Measurements from ENCODE around the gene MIGA1.
A peak's percentile ranks its signal among the peaks of the same experiment; 100 is the strongest.

MIGA1 gene

GRCh38 chr1:77891200-77891599 is 111.8 kb downstream of the MIGA1 start:
- no peak overlapping the region for H3K18ac ChIP-seq (ENCODE audit: low read length)
- H3K79me1 ChIP-seq (ENCODE audit: low read depth, low read length): no peaks in the 10 kb centered on the region
- no peak overlapping the region for H3K14ac ChIP-seq (ENCODE audit: low read length)
- WGBS, 2 donors (ENCODE audit: extremely low coverage in 2 of 2, insufficient read length in 2 of 2, insufficient replicate concordance in 1 of 2): no CpG with 5 or more reads among the region's 1 CpG
- no peak overlapping the region for H2AK5ac ChIP-seq (ENCODE audit: low read depth, low read length)
- H3K27me3 ChIP-seq (ENCODE audit: control insufficient read depth in 3 of 3, insufficient read depth in 3 of 3, low read depth in 1 of 3, low read length in 3 of 3): no peaks in the 10 kb centered on the region
- H3K27ac ChIP-seq (replicated peaks; ENCODE audit: low read length): no peak overlapping the region
- peaks cover 4 to 6% of the 10 kb centered on the region in 2 donors for H3K4me1 ChIP-seq (ENCODE audit: control insufficient read depth in 2 of 2, insufficient read depth in 1 of 2, low read depth in 1 of 2, low read length in 2 of 2)
- H3K4me2 ChIP-seq (ENCODE audit: insufficient read depth, low read length, poor library complexity, severe bottlenecking): no peak overlapping the region
- no peak overlapping the region for H2BK5ac ChIP-seq (ENCODE audit: low read length)
- no peak for DNase-seq (ENCODE audit: low spot score)
- no peak overlapping the region for H2AFZ ChIP-seq (ENCODE audit: low read length)
- H3K9me3 ChIP-seq (replicated peaks in 1 of 2; ENCODE audit: control insufficient read depth in 2 of 2, insufficient read depth in 1 of 2, low read depth in 1 of 2, low read length in 2 of 2): no peaks in the 10 kb centered on the region
- no peak overlapping the region for H2BK120ac ChIP-seq (ENCODE audit: low read depth, low read length)
- H3K4me3 ChIP-seq (ENCODE audit: low read length in 2 of 2): no peak overlapping the region
- no peak overlapping the region for H3K4ac ChIP-seq (ENCODE audit: low read length)
- no peak overlapping the region for H4K8ac ChIP-seq (ENCODE audit: low read depth, low read length)
- no peak overlapping the region for H2BK15ac ChIP-seq (ENCODE audit: low read length)
- H3K36me3 ChIP-seq (replicated peaks in 1 of 2; ENCODE audit: control insufficient read depth in 2 of 2, insufficient read depth in 2 of 2, low read length in 2 of 2): no peaks in the 10 kb centered on the region
- no peak overlapping the region for H4K91ac ChIP-seq (ENCODE audit: low read depth, low read length, poor library complexity)
- H3K9ac ChIP-seq (ENCODE audit: low read depth, low read length, poor library complexity): no peak overlapping the region
- H2BK12ac ChIP-seq (ENCODE audit: low read length): no peak overlapping the region
- H3K23ac ChIP-seq (ENCODE audit: low read depth, low read length, poor library complexity): no peak overlapping the region

GRCh38 chr1:77899647-77900320 is 120.3 kb downstream of the MIGA1 start:
- Histone ChIP-seq H3K4me2 (ENCODE audit: insufficient read depth, low read length, poor library complexity, severe bottlenecking) (no peak overlapping the region), H3K18ac (ENCODE audit: low read length) (no peak overlapping the region), H3K27me3 (ENCODE audit: control insufficient read depth in 3 of 3, insufficient read depth in 3 of 3, low read depth in 1 of 3, low read length in 3 of 3) (no peaks in the 10 kb centered on the region), H2BK15ac (ENCODE audit: low read length) (no peak overlapping the region), H3K9ac (ENCODE audit: low read depth, low read length, poor library complexity) (no peak overlapping the region), H3K4me1 (ENCODE audit: control insufficient read depth in 2 of 2, insufficient read depth in 1 of 2, low read depth in 1 of 2, low read length in 2 of 2) (no peaks in the 10 kb centered on the region), H2AFZ (ENCODE audit: low read length) (no peak overlapping the region), H4K8ac (ENCODE audit: low read depth, low read length) (no peak overlapping the region), H4K91ac (ENCODE audit: low read depth, low read length, poor library complexity) (no peak overlapping the region), H3K79me1 (ENCODE audit: low read depth, low read length) (no peaks in the 10 kb centered on the region), H2BK5ac (ENCODE audit: low read length) (no peak overlapping the region), H3K27ac (replicated peaks; ENCODE audit: low read length) (no peak overlapping the region), H3K4ac (ENCODE audit: low read length) (no peak overlapping the region), H2AK5ac (ENCODE audit: low read depth, low read length) (no peak overlapping the region), H3K36me3 (replicated peaks in 1 of 2; ENCODE audit: control insufficient read depth in 2 of 2, insufficient read depth in 2 of 2, low read length in 2 of 2) (no peaks in the 10 kb centered on the region), H3K4me3 (ENCODE audit: low read length in 2 of 2) (no peak overlapping the region), H3K23ac (ENCODE audit: low read depth, low read length, poor library complexity) (no peak overlapping the region), H2BK120ac (ENCODE audit: low read depth, low read length) (no peak overlapping the region), H3K9me3 (replicated peaks in 1 of 2; ENCODE audit: control insufficient read depth in 2 of 2, insufficient read depth in 1 of 2, low read depth in 1 of 2, low read length in 2 of 2) (no peaks in the 10 kb centered on the region), H2BK12ac (ENCODE audit: low read length) (no peak overlapping the region), H3K14ac (ENCODE audit: low read length) (no peak overlapping the region)
- WGBS, 2 donors (ENCODE audit: extremely low coverage in 2 of 2, insufficient read length in 2 of 2, insufficient replicate concordance in 1 of 2): no CpG with 5 or more reads among the region's 4 CpGs
- no peak for DNase-seq (ENCODE audit: low spot score)

GRCh38 chr1:77900687-77901293 is 121.3 kb downstream of the MIGA1 start:
- no peaks in the 10 kb centered on the region for H3K9me3 ChIP-seq (replicated peaks in 1 of 2; ENCODE audit: control insufficient read depth in 2 of 2, insufficient read depth in 1 of 2, low read depth in 1 of 2, low read length in 2 of 2)
- no peak overlapping the region for H2BK12ac ChIP-seq (ENCODE audit: low read length)
- H3K4me2 ChIP-seq (ENCODE audit: insufficient read depth, low read length, poor library complexity, severe bottlenecking): no peak overlapping the region
- no peak overlapping the region for H2AFZ ChIP-seq (ENCODE audit: low read length)
- H3K79me1 ChIP-seq (ENCODE audit: low read depth, low read length): no peaks in the 10 kb centered on the region
- no peak overlapping the region for H3K14ac ChIP-seq (ENCODE audit: low read length)
- H3K27me3 ChIP-seq (ENCODE audit: control insufficient read depth in 3 of 3, insufficient read depth in 3 of 3, low read depth in 1 of 3, low read length in 3 of 3): no peaks in the 10 kb centered on the region
- H3K4me1 ChIP-seq (ENCODE audit: control insufficient read depth in 2 of 2, insufficient read depth in 1 of 2, low read depth in 1 of 2, low read length in 2 of 2): no peaks in the 10 kb centered on the region
- no peak overlapping the region for H4K8ac ChIP-seq (ENCODE audit: low read depth, low read length)
- H3K27ac ChIP-seq (replicated peaks; ENCODE audit: low read length): no peak overlapping the region
- H2BK15ac ChIP-seq (ENCODE audit: low read length): no peak overlapping the region
- H3K23ac ChIP-seq (ENCODE audit: low read depth, low read length, poor library complexity): no peak overlapping the region
- no peak overlapping the region for H3K18ac ChIP-seq (ENCODE audit: low read length)
- H3K4ac ChIP-seq (ENCODE audit: low read length): no peak overlapping the region
- H3K9ac ChIP-seq (ENCODE audit: low read depth, low read length, poor library complexity): no peak overlapping the region
- H3K4me3 ChIP-seq (ENCODE audit: low read length in 2 of 2): no peak overlapping the region
- H2AK5ac ChIP-seq (ENCODE audit: low read depth, low read length): no peak overlapping the region
- H4K91ac ChIP-seq (ENCODE audit: low read depth, low read length, poor library complexity): no peak overlapping the region
- H2BK120ac ChIP-seq (ENCODE audit: low read depth, low read length): no peak overlapping the region
- H3K36me3 ChIP-seq (replicated peaks in 1 of 2; ENCODE audit: control insufficient read depth in 2 of 2, insufficient read depth in 2 of 2, low read length in 2 of 2): no peaks in the 10 kb centered on the region
- peak; percentile 14 for DNase-seq (ENCODE audit: low spot score)
- WGBS, 2 donors (ENCODE audit: extremely low coverage in 2 of 2, insufficient read length in 2 of 2, insufficient replicate concordance in 1 of 2): no CpG with 5 or more reads among the region's 4 CpGs
- no peak overlapping the region for H2BK5ac ChIP-seq (ENCODE audit: low read length)

GRCh38 chr1:77905603-77906002 is 126.2 kb downstream of the MIGA1 start:
- H3K9me3 ChIP-seq (replicated peaks in 1 of 2; ENCODE audit: control insufficient read depth in 2 of 2, insufficient read depth in 1 of 2, low read depth in 1 of 2, low read length in 2 of 2): no peaks in the 10 kb centered on the region
- H3K18ac ChIP-seq (ENCODE audit: low read length): no peak overlapping the region
- H2AFZ ChIP-seq (ENCODE audit: low read length): no peak overlapping the region
- no peak overlapping the region for H3K23ac ChIP-seq (ENCODE audit: low read depth, low read length, poor library complexity)
- no peak overlapping the region for H3K4me3 ChIP-seq (ENCODE audit: low read length in 2 of 2)
- no peak overlapping the region for H2BK5ac ChIP-seq (ENCODE audit: low read length)
- H3K14ac ChIP-seq (ENCODE audit: low read length): no peak overlapping the region
- no peaks in the 10 kb centered on the region for H3K4me1 ChIP-seq (ENCODE audit: control insufficient read depth in 2 of 2, insufficient read depth in 1 of 2, low read depth in 1 of 2, low read length in 2 of 2)
- H3K27ac ChIP-seq (replicated peaks; ENCODE audit: low read length): no peak overlapping the region
- H3K9ac ChIP-seq (ENCODE audit: low read depth, low read length, poor library complexity): no peak overlapping the region
- no peak overlapping the region for H4K8ac ChIP-seq (ENCODE audit: low read depth, low read length)
- no peak overlapping the region for H4K91ac ChIP-seq (ENCODE audit: low read depth, low read length, poor library complexity)
- no peak overlapping the region for H2BK12ac ChIP-seq (ENCODE audit: low read length)
- H2BK120ac ChIP-seq (ENCODE audit: low read depth, low read length): no peak overlapping the region
- no peak overlapping the region for H2BK15ac ChIP-seq (ENCODE audit: low read length)
- WGBS, 2 donors (ENCODE audit: extremely low coverage in 2 of 2, insufficient read length in 2 of 2, insufficient replicate concordance in 1 of 2): no CpG with 5 or more reads among the region's 1 CpG
- no peak overlapping the region for H2AK5ac ChIP-seq (ENCODE audit: low read depth, low read length)
- H3K27me3 ChIP-seq (ENCODE audit: control insufficient read depth in 3 of 3, insufficient read depth in 3 of 3, low read depth in 1 of 3, low read length in 3 of 3): no peaks in the 10 kb centered on the region
- no peak overlapping the region for H3K4ac ChIP-seq (ENCODE audit: low read length)
- H3K4me2 ChIP-seq (ENCODE audit: insufficient read depth, low read length, poor library complexity, severe bottlenecking): no peak overlapping the region
- H3K79me1 ChIP-seq (ENCODE audit: low read depth, low read length): no peaks in the 10 kb centered on the region
- no peaks in the 10 kb centered on the region for H3K36me3 ChIP-seq (replicated peaks in 1 of 2; ENCODE audit: control insufficient read depth in 2 of 2, insufficient read depth in 2 of 2, low read length in 2 of 2)
- no peak for DNase-seq (ENCODE audit: low spot score)
